Activated CD4-positive, alpha-beta T cell treated with anti-CD3 and anti-CD28 coated beads for 4 hours (primary cell): ENCODE measurements around the gene UBR7.
"Not testable (repeated sequence)": the region's sequence is repeated elsewhere in the genome, so short reads cannot be mapped to it uniquely, and the experiment has no call there.

ENCODE experiments used
- DNase-seq, 2 donors: peaks; one replicate each; pipeline ENCODE4 v3.0.0-alpha.2; 2020

The UBR7 gene, protein sequence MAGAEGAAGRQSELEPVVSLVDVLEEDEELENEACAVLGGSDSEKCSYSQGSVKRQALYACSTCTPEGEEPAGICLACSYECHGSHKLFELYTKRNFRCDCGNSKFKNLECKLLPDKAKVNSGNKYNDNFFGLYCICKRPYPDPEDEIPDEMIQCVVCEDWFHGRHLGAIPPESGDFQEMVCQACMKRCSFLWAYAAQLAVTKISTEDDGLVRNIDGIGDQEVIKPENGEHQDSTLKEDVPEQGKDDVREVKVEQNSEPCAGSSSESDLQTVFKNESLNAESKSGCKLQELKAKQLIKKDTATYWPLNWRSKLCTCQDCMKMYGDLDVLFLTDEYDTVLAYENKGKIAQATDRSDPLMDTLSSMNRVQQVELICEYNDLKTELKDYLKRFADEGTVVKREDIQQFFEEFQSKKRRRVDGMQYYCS

DNA sequence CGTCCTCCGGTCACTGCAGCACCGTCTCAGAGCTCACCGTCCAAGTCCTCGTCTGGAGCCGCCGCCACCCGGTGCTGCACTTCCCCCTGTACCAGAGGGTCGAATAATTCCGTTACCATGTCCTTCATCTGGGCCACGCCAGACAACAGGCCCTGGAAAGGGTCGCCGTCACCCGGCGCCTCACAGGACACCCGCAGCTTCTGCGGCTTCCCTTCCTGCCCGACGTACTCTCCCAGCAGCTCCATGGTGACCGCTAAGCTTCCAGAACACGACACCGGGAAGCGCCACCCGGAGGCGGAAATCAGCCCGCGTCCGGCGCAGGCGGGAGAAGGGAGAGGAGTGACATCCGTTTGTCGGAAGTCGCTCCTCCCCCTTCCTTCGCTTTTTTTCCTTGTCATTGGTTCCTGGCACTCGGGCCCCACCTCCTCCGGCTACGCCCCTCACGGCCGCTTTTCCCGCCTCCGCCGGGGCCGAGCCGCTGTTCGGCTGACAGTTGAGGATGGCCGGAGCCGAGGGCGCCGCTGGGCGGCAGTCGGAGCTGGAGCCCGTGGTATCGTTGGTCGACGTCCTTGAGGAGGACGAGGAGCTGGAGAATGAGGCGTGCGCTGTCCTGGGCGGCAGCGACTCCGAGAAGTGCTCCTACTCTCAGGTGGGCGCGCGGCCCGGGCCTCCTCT, at the start of gene UBR7, which contains the start of gene GON7:
UBR7 (plus strand) TSS at position 464 of the 675 bp plus-strand sequence; CDS start at position 500, 36 bp downstream.
GON7 (minus strand) TSS at position 273 of the 675 bp plus-strand sequence; CDS start at position 245, 28 bp downstream.
- peak; percentile 81 to 84 for DNase-seq

- DNase-seq, result not testable (repeated sequence)
Measured at GRCh38 chr14:93158349-93158748, 48.7 kb upstream of the UBR7 start.

GRCh38 chr14:93159625-93160352, 47.3 kb upstream of the UBR7 start:
- not testable (repeated sequence) for DNase-seq

- DNase-seq, result no peak
Measured at GRCh38 chr14:93160353-93160801, 46.7 kb upstream of the UBR7 start.

DNA sequence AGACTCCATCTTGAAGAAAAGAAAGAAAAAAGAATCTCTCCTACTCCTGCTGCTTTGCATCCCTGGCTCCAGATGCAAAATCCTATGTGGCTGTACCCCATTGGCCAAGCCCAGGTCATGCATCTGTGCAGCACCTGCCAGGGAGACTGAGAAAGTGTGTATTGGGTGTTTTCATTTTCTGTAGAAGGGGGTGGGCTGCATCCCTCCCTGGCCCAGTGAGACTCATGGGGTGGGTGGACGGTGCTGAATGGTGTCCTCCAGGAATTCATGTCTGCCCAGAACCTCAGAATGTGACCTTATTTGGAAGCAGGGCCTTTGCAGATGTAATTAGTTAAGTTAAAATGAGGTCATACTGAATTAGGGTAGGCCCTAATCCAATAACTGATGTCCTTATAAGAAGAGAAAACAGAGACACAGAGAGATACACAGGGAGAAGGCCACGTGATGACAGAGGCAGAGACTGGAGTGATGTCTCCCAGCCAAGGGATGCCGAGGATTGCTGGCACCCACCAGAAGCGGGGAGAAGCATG, 45.6 kb upstream of the UBR7 start:
- DNase-seq, result no peak

DNA sequence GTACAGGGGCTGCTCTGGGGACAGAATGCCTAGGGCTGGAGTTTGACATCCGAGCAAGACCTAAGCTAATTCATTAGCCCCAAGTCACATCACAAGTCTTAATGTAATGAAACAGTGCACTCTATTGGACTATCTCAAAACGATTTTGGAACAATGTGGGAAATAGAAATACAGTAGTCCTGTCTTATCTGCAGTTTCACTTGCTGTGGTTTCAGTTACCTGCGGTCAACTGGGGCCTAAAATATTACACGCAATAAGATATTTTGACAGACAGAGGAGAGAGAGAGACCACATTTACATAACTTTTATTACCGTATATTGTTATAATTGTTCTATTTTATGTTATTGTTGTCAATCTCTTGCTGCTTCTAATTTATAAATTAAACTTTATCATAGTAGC, 43.5 kb upstream of the UBR7 start:
- DNase-seq, result no peak

DNA sequence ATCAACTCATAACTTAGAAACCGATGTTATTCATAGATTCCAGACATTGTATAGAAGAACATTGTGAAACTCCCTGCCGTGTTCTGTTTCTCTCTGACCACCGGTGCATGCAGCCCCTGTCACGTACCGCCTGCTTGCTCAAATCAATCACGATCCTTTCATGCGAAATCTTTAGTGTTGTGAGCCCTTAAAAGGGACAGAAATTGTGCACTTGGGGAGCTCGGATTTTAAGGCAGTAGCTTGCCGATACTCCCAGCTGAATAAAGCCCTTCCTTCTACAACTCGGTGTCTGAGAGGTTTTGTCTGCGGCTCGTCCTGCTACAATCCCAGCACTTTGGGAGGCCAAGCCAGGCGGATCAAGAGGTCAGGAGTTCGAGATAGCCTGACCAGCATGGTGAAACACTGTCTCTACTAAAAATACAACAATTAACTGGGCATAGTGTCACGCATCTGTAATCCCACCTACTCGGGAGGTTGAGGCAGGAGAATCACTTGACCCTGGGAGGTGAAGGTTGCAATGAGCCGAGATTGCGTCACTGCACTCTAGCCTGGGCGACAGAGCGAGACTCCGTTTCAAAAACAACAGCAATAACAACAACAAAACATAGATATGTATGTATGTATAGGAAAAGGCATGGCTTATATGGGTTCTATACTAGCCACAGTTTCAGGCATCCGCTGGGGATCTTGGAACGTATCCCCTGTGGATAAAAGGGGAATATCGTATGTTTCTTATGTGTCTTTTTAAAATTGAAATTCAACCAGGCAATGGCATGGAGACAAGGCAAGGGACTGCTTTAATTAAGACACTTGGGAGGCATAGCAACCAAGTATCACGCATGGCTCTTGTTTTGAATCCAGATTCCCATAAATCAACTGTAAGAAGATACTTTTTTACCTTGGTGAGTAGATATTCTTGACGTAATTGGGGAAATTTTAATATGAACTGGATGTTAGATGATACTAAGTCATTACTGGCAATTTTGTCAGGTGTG, 41.5 kb upstream of the UBR7 start:
- DNase-seq, result not testable (repeated sequence)

- DNase-seq, result not testable (repeated sequence)
Measured at GRCh38 chr14:93168610-93169009, 38.4 kb upstream of the UBR7 start.

DNA sequence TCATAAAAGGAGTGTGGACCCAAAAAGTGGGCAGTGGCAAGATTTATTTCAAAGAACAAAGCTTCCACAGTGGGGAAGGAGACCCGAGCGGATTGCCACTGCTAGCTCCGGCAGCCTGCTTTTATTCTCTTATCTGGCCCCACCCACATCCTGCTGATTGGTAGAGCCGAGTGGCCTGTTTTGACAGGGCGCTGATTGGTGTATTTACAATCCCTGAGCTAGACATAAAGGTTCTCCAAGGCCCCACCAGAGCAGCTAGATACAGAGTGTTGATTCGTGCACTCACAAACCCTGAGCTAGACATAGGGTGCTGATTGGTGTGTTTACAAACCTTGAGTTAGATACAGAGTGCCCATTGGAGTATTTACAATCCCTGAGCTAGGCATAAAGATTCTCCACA, 37.4 kb upstream of the UBR7 start:
- DNase-seq, result not testable (repeated sequence)

DNA sequence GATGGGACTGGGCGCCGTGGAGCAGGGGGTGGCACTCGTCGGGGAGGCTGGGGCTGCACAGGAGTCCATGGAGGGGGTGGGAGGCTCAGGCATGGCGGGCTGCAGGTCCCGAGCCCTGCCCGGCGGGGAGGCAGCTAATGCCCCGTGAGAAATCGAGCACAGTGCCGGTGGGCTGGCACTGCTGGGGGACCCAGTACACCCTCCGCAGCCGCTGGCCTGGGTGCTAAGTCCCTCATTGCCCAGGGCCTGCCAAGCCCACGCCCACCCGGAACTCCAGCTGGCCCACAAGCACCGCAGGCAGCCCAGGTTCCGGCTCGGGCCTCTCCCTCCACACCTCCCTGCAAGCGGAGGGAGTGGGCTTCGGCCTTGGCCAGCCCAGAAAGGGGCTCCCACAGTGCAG, 36.9 kb upstream of the UBR7 start:
- not testable (repeated sequence) for DNase-seq

DNA sequence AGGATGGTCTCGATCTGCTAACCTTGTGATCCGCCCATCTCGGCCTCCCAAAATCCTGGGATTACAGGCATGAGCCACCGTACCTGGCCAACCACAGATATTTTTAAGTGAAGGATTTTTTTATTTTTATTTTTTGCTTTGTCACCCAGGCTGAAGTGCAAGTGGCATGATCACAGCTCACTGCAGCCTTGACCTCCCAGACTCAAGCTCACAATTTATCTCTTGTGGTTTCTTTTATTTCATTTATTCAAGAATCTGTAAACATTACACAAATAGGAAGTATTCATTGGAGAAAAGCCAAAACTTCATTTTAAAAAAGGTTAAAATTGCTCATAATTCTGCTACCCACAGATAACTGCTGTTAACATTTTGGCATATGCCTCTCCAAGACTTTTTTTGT, 35.7 kb upstream of the UBR7 start:
- no peak for DNase-seq

DNA sequence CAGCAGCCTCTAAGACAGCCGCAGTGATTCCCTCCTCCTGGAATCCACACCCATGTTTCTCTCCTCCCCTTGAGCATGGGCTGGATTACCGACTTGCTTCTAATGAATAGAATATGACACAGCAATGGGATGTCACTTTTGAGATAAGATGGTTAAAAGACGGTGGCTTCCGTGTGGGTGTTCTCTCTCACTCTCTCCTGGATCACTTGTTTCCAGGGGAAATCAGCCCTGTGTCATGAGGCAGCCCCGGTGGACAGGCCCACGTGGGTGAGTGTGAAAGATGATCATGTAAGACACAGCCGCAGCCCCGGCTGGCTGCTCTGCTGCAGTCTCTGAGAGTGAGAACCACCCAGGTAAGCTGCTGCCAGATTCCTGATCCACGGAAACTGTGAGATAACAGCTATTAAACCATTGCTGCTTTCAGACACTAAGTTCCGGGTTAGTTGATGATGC, 33.1 kb upstream of the UBR7 start:
- no peak for DNase-seq

DNA sequence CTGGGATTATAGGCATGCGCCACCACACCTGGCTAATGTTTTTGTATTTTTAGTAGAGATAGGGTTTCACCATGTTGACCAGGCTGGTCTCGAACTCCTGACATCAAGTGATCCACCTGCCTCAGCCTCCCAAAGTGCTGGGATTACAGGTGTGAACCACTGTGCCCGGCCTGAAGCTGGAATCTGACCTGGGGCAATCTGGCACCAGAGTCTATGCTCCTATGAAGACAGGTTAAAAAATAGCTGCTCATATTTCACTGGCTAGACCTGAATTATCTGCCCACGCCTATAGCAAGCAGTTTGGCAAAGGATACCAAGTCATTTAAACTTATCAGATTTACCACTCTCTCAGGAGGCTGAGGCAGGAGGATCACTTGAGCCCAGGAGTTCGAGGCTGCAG, 32.3 kb upstream of the UBR7 start:
- not testable (repeated sequence) for DNase-seq

DNA sequence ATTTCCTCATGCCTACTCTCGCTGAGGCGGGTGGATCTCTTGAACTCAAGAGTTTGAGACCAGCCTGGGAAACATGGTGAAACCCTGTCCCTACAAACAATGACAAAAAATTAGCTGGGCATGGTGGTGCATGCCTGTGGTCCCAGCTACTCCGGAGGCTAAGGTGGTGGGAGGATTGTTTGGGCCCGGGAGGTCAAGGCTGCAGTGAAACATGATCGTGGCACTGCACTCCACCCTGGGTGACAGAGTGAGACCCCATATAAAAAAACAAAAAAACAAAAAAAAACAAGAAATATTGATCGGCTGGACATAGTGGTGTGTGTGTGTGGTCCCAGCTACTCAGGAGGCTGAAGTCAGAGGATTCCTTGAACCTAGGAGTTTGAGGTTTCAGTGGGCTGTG, 31.6 kb upstream of the UBR7 start:
- no peak for DNase-seq

GRCh38 chr14:93183596-93184317, 23.3 kb upstream of the UBR7 start:
- no peak for DNase-seq

- peak; percentile 82 to 88 for DNase-seq
Measured at GRCh38 chr14:93184391-93185348, 22.4 kb upstream of the UBR7 start, which contains the start of the genes LYSET and MOAP1. Gene LYSET (plus strand): TSS chr14:93185317. CDS start chr14:93185406, 89 bp downstream. Gene MOAP1 (minus strand): TSS chr14:93184897. CDS start chr14:93184242, 655 bp downstream.

- DNase-seq, result no peak
Measured at GRCh38 chr14:93185349-93185720, 21.7 kb upstream of the UBR7 start.

DNA sequence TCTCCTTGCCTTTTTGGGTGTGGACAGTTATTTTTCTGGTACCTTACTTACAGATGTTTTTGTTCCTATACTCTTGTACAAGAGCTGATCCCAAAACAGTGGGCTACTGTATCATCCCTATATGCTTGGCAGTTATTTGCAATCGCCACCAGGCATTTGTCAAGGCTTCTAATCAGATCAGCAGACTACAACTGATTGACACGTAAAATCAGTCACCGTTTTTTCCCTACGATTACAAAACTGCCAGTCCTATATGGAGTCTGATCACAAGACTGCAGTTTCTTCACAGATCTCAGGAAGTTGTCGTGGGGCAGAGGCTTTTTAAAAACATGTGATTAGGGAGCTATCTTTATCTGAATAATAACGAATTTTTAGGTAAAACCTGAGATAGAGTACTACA, 20.6 kb upstream of the UBR7 start:
- DNase-seq, result no peak

DNA sequence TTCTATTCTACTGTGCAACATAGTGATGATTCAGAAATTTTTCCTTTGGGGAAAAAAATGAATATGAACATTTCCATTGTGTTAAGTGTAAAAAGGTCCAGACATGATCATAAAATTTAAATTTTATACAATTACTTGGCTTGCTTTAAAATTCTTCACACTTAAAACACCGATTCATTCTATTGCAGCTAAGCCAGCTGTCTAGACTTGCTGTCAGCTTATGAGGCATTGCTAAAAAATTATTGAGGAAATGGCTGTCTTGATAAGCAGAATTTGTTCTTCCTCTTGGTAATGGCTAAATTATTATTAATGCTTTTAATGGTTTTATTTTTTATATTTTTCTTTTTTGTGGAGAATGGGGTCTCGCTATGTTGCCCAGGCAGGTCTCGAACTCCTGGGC, 20.1 kb upstream of the UBR7 start:
- no peak for DNase-seq
